Heart left ventricle (tissue), 16 donors: ENCODE results near the gene ARMC10. TPM values are rescaled to one million over a fixed set of nuclear protein-coding genes. Genes with fewer than 3 reads are reported as not detected.

Experiments
- ATAC-seq, 4 donors: fragments of 200-7000 bp; cut with Tn5 transposase; one replicate each; pipeline ENCODE4 v1.9.1; 2020 to 2022; ENCODE audit warnings: moderate library complexity in 4 of 4, mild to moderate bottlenecking in 3 of 4, moderate number of reproducible peaks in 1 of 4
- DNase-seq, 5 donors: peaks; one replicate each; pipeline ENCODE4 v3.0.0-alpha.2; 2020
- H3K27ac ChIP-seq, 12 donors: fragments of 200-600 bp; sonication (generic) in 4 of 12; one replicate each; pipeline versions ENCODE4 v1.5.0 to v1.8.0; 2016 to 2022; ENCODE audit warnings: mild to moderate bottlenecking in 2 of 12
- H3K27me3 ChIP-seq, 9 donors: fragments of 200-600 bp; sonication (generic) in 2 of 9; one replicate each; pipeline versions ENCODE4 v1.5.1 to v1.8.0; 2016 to 2022; ENCODE audit warnings: mild to moderate bottlenecking in 3 of 9
- H3K36me3 ChIP-seq, 9 donors: fragments of 200-600 bp; sonication (generic) in 2 of 9; one replicate each; pipeline versions ENCODE4 v1.5.0 to v1.8.0; 2018 to 2022; ENCODE audit warnings: mild to moderate bottlenecking in 2 of 9
- H3K4me1 ChIP-seq, 12 donors: fragments of 200-600 bp; sonication (generic) in 4 of 12; one replicate each; pipeline versions ENCODE4 v1.5.0 to v1.8.0; 2016 to 2022; ENCODE audit warnings: mild to moderate bottlenecking in 3 of 12
- H3K4me3 ChIP-seq, 12 donors: fragments of 200-600 bp; sonication (generic) in 4 of 12; one replicate each; pipeline versions ENCODE4 v1.5.0 to v1.8.0; 2017 to 2022; ENCODE audit warnings: mild to moderate bottlenecking in 9 of 12, moderate library complexity in 4 of 12
- H3K9me3 ChIP-seq, 12 donors: fragments of 200-600 bp; sonication (generic) in 4 of 12; one replicate each; pipeline versions ENCODE4 v1.5.0 to v1.8.0; 2016 to 2022; ENCODE audit warnings: mild to moderate bottlenecking in 1 of 12
- CTCF ChIP-seq, 12 donors: fragments of 200-600 bp; sonication (generic) in 4 of 12; IDR thresholded peaks; one replicate each; pipeline versions ENCODE4 v1.5.0 to v1.8.0; 2018 to 2022; ENCODE audit warnings: antibody characterized with exemption in 12 of 12, mild to moderate bottlenecking in 5 of 12
- POLR2A ChIP-seq, 2 donors: fragments of 450-650 bp; IDR thresholded peaks; one replicate each; pipeline ENCODE4 v1.6.1; 2017; ENCODE audit warnings: antibody characterized with exemption in 2 of 2, mild to moderate bottlenecking in 2 of 2, moderate library complexity in 2 of 2
- WGBS, 4 donors: extraction: QIAGEN DNeasy Blood & Tissue Kit in 2 of 4; methylation state at CpG; one replicate each; pipeline versions ENCODE4 v1.1.5 to v1.1.7; 2013 to 2018; 5-methylcytosine and 5-hydroxymethylcytosine counted together
- intact Hi-C, 10 donors: fragments of 100-400 bp; cut with DNase I; formaldehyde crosslinking; loops; one replicate each; pipeline versions ENCODE4 v1.11.1 to v1.14.2; 2022
- polyA plus RNA-seq, 2 donors: library from polyadenylated mRNA; stranded (reverse); fragments of 200-250 nt; gene quantifications; one replicate each; pipeline ENCODE4 v1.2.3, GENCODE V29; 2013
- total RNA-seq, 9 donors: library from RNA; depleted of rRNA in 2 of 9; stranded (reverse); fragments of >200 nt in 2 of 9; fragmentation: NEBNext Ultra II Directional in 3 of 9; extraction: Animal tissue kit (Norgen Biotek cat#: 25700) in 3 of 9; gene quantifications; one replicate each; pipeline versions ENCODE4 v1.1.0 to v1.2.4, GENCODE V29; 2016 to 2023
- donor health status: ischemic (EF 13 %, LVEDD 7.1; RV severe dilation, severe dysfunction).
- donor health status: healthy with polysubstance abuse.
- donor health status: DM: no; HTN: yes; CAD: no.
- donor health status: DM: no; HTN: no; CAD: no.
- donor health status: ischemic (EF 25% LVEDD 6.9; RV normal size, moderate dysfunction).
- donor health status: ischemic (EF 25% LVEDD 5.7; RV mildly dilated, moderate dysfunction).
- donor health status: healthy.
- donor health status: DM: yes; HTN: yes; CAD: no.
- donor health status: ischemic (EF 35%, LVEDD 5.7; RV mildly dilated, moderate dysfunction).
- donor health status: nonischemic (EF 11% LVEDD 7.7; RV severe dilation, severe dysfunction).
- donor health status: DM: yes; HTN: yes; CAD: no.
- donor health status: PGD.
- donor health status: ischemic (EF 29% LVEDD 5.4; RV normal size, mild dysfunction).
- donor health status: nonischemic (EF 23%, LVEDD 6.1; RV moderate dilation, normal function).

ARMC10 gene
- total and polyA plus RNA-seq, 11 donors = 13.4 to 29.7 (median 24.9) TPM

- H3K36me3 ChIP-seq = no peaks in the 10 kb centered on the region
- TF ChIP-seq POLR2A (IDR thresholded peaks at IDR 0.05) (no peak), CTCF (IDR thresholded peaks at IDR 0.05) (no peak)
- intact Hi-C loops = no loop called here
- no peaks in the 10 kb centered on the region for H3K27me3 ChIP-seq
- no peak overlapping the region for H3K27ac ChIP-seq
- no peak overlapping the region for H3K4me3 ChIP-seq
- peaks cover 0 to 7% (median 0%) of the 10 kb centered on the region in 12 donors for H3K4me1 ChIP-seq
- DNase-seq = no peak
- WGBS, 4 donors = 72 to 82% (median 78%) methylated on average over 3 of the region's 3 CpGs
- no peak for ATAC-seq
- no peaks in the 10 kb centered on the region for H3K9me3 ChIP-seq
These were observed 60.1 kb downstream of the ARMC10 start for GRCh38 chr7:103134836-103135554.

- no peak for ATAC-seq
- intact Hi-C loops = loop anchor here in 3 of 10 donors (10.0 kb wide), 3 partner anchors 55 to 155 kb away; partner anchors contain the start of genes PMPCB (in 2 of the 3), ARMC10 (in 1 of the 3) and FBXL13 (in 1 of the 3)
- TF ChIP-seq CTCF (IDR thresholded peaks at IDR 0.05) = no peak
- TF ChIP-seq POLR2A (IDR thresholded peaks at IDR 0.05) = no peak
These were observed 65.1 kb downstream of the ARMC10 start for GRCh38 chr7:103140061-103140460.

GRCh38 chr7:103140685-103141084 lies 65.7 kb downstream of the ARMC10 start:
- no peaks in the 10 kb centered on the region for H3K36me3 ChIP-seq
- WGBS, 4 donors = 95 to 97% (median 96%) methylated on average over 2 of the region's 2 CpGs
- intact Hi-C loops = loop anchor here in 3 of 10 donors (10.0 kb wide), 3 partner anchors 56 to 154 kb away; partner anchors contain the start of genes PMPCB (in 2 of the 3), ARMC10 (in 1 of the 3) and FBXL13 (in 1 of the 3)
- no peaks in the 10 kb centered on the region for H3K9me3 ChIP-seq
- DNase-seq (no peak), ATAC-seq (no peak)
- no peaks in the 10 kb centered on the region for H3K27me3 ChIP-seq
- H3K4me3 ChIP-seq = no peak overlapping the region
- H3K27ac ChIP-seq = no peak overlapping the region
- H3K4me1 ChIP-seq = peaks cover 0 to under 1% (median 0%) of the 10 kb centered on the region in 12 donors
- TF ChIP-seq POLR2A (IDR thresholded peaks at IDR 0.05) (no peak), CTCF (IDR thresholded peaks at IDR 0.05) (no peak)

More at GRCh38 chr7:103140061-103140460, 65.1 kb downstream of the ARMC10 start:
- Histone ChIP-seq H3K27ac (no peak overlapping the region), H3K4me1 (peaks cover 0 to 7% (median 0%) of the 10 kb centered on the region in 12 donors), H3K4me3 (no peak overlapping the region), H3K27me3 (no peaks in the 10 kb centered on the region), H3K9me3 (no peaks in the 10 kb centered on the region), H3K36me3 (no peaks in the 10 kb centered on the region)
- WGBS, 4 donors = 91 to 100% (median 99%) methylated on average over 2 of the region's 2 CpGs
- no peak for DNase-seq

- Histone ChIP-seq H3K4me1 (peaks cover 0 to 9% (median 3%) of the 10 kb centered on the region in 12 donors), H3K4me3 (no peak overlapping the region), H3K27me3 (no peaks in the 10 kb centered on the region), H3K36me3 (no peaks in the 10 kb centered on the region), H3K27ac (no peak overlapping the region), H3K9me3 (no peaks in the 10 kb centered on the region)
- intact Hi-C loops = loop anchor here in 3 of 10 donors (10.0 kb wide), 3 partner anchors 57 to 153 kb away; partner anchors contain the start of genes PMPCB (in 2 of the 3), ARMC10 (in 1 of the 3) and FBXL13 (in 1 of the 3)
- 95 to 96% (median 95%) methylated on average over 8 of the region's 8 CpGs for WGBS, 4 donors
- no peak for TF ChIP-seq CTCF (IDR thresholded peaks at IDR 0.05)
- no peak for TF ChIP-seq POLR2A (IDR thresholded peaks at IDR 0.05)
- DNase-seq = no peak
- no peak for ATAC-seq
These were observed 66.9 kb downstream of the ARMC10 start for GRCh38 chr7:103141753-103142404.
